Natural killer cell treated with Interleukin-12 subunit alpha and Interleukin-12 subunit beta and Interleukin-15 and Interleukin-18, amount 100 ng/mL, for 72 hours (primary cell): ENCODE results near the gene MRTFB. TPM values are rescaled to one million over a fixed set of nuclear protein-coding genes. Genes with fewer than 3 reads are reported as not detected.
"Not testable (repeated sequence)": the region's sequence is repeated elsewhere in the genome, so short reads cannot be mapped to it uniquely, and the experiment has no call there.

Source experiments
- ATAC-seq, 2 donors: fragments of 150-1000 bp; cut with Tn5 transposase in 1 of 2; sonication (Bioruptor Pico), chemical (Tn5 transposase) in 1 of 2; 2 replicates each; pipeline ENCODE4 v1.10.0; 2021
- DNase-seq: peaks from one replicate; pipeline ENCODE4 v3.0.0; 2022; ENCODE audit warnings: low spot score
- H3K27ac Mint-ChIP-seq, 2 donors: 1 replicate in 1 of 2; 2 replicates in 1 of 2; pipeline ENCODE4 v1.8.0; 2022; ENCODE audit warnings: mixed read lengths in 2 of 2, mild to moderate bottlenecking in 1 of 2, moderate library complexity in 1 of 2
- H3K27me3 Mint-ChIP-seq, 2 donors: 1 replicate in 1 of 2; 2 replicates in 1 of 2; pipeline ENCODE4 v1.8.0; 2022; ENCODE audit warnings: mixed read lengths in 2 of 2
- H3K36me3 Mint-ChIP-seq: one replicate; pipeline ENCODE4 v1.8.0; 2022; ENCODE audit warnings: mixed read lengths
- H3K4me1 Mint-ChIP-seq, 2 donors: 1 replicate in 1 of 2; 2 replicates in 1 of 2; pipeline ENCODE4 v1.8.0; 2022; ENCODE audit warnings: low read depth in 2 of 2, mixed read lengths in 2 of 2, mild to moderate bottlenecking in 1 of 2
- H3K4me3 Mint-ChIP-seq: one replicate; pipeline ENCODE4 v1.8.0; 2022; ENCODE audit warnings: mixed read lengths
- H3K9me3 Mint-ChIP-seq: 2 replicates; pipeline ENCODE4 v1.8.0; 2022; ENCODE audit warnings: mixed read lengths
- total RNA-seq, 2 donors: library from RNA; stranded (reverse); gene quantifications; one replicate each; pipeline ENCODE4 v1.2.3, GENCODE V29; 2022

MRTFB gene, protein sequence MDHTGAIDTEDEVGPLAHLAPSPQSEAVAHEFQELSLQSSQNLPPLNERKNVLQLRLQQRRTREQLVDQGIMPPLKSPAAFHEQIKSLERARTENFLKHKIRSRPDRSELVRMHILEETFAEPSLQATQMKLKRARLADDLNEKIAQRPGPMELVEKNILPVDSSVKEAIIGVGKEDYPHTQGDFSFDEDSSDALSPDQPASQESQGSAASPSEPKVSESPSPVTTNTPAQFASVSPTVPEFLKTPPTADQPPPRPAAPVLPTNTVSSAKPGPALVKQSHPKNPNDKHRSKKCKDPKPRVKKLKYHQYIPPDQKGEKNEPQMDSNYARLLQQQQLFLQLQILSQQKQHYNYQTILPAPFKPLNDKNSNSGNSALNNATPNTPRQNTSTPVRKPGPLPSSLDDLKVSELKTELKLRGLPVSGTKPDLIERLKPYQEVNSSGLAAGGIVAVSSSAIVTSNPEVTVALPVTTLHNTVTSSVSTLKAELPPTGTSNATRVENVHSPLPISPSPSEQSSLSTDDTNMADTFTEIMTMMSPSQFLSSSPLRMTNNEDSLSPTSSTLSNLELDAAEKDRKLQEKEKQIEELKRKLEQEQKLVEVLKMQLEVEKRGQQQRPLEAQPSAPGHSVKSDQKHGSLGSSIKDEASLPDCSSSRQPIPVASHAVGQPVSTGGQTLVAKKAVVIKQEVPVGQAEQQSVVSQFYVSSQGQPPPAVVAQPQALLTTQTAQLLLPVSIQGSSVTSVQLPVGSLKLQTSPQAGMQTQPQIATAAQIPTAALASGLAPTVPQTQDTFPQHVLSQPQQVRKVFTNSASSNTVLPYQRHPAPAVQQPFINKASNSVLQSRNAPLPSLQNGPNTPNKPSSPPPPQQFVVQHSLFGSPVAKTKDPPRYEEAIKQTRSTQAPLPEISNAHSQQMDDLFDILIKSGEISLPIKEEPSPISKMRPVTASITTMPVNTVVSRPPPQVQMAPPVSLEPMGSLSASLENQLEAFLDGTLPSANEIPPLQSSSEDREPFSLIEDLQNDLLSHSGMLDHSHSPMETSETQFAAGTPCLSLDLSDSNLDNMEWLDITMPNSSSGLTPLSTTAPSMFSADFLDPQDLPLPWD
- 10 to 100 TPM; 10.0 to 20.4 TPM for total RNA-seq

DNA sequence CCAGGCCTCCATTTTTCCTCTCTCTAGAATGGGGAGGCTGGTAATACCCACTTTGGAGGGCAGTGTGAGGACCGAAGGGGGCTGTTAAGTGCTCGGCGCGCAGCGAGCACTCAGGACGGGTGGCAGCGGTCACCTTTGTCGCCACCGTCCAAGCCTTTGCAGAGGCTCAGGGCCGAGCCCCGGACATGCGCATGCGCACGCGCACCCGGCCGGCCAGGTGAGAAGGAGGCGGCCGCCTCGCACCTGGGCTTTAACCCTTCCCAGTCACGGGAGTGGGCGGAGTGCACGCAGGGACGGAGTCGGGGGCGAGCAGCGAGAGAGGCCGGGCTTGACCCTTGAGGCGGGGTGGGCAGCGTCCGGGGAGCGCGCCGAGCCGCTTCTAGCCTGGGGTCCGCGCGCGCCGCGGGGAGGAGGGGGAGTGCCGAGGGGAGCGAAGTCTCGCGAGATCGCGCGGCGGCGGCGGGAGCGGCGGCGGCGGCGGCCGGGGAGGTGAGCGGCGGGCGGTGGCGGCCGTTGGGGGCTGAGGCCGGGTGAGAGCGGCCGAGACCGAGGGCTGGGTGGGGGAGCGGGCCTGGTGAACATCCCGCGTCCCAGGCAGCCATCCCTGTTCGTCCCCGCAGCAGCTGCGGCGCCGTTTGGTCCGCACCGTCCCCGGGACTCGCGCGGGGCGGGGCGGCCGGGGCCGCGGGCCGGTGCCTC lies at the start of gene MRTFB:
Gene MRTFB (plus strand): TSS at position 443 of the 699 bp plus-strand sequence. CDS start 69,288 bp downstream, outside the sequence.
- Mint-ChIP-seq H3K4me1 (peaks cover 8% of the 10 kb centered on the region in 2 donors), H3K4me3 (peak within 1 kb of the TSS; percentile 79), H3K27ac (peak within 1 kb of the TSS; percentile 43 to 75), H3K9me3 (no peaks in the 10 kb centered on the region), H3K36me3 (no peaks in the 10 kb centered on the region), H3K27me3 (peaks cover 0 to under 1% of the 10 kb centered on the region in 2 donors)
- DNase-seq (peak; percentile 86), ATAC-seq (peak; percentile 93)

DNA sequence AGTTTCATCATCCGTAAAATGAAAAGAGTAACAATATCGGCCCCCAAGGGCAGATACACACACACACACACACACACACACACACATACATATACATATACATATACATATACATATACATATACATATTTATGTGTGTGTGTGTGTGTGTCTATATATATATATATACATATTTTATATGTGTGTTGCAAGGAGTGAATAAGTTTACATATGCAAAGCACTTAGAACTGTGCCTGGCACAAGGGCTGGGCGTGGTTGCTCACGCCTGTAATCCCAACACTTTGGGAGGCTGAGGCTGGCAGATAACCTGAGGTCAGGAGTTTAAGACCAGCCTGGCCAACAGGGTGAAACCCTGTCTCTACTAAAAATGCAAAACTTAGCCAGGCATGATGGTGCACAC lies 47.6 kb upstream of the MRTFB start:
- H3K4me1 Mint-ChIP-seq, DNase-seq, H3K27ac Mint-ChIP-seq, H3K9me3 Mint-ChIP-seq, ATAC-seq, H3K36me3 Mint-ChIP-seq, H3K4me3 Mint-ChIP-seq: not testable (repeated sequence)
- H3K27me3 Mint-ChIP-seq, result peaks cover 4 to 22% of the 10 kb centered on the region in 2 donors

DNA sequence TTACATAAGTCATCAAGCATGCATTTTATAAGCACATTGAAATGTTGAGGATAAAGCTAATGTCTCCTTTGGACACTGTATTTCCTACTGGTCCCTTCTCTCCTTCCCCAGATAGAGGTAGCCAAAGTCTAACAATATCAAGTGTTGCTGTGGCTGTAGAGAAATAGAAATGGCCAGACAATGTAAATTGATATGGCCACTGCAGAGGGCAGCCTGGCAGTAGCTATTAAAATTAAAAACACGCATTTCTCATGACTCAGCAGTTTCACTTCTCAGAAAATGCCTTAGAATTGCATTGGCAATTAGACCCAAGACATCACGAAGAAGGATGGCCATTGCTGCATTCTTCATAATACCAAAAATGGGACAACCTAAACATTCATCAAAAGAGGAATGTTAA lies 46.8 kb upstream of the MRTFB start:
- no peaks in the 10 kb centered on the region for H3K9me3 Mint-ChIP-seq
- peaks cover 7 to 22% of the 10 kb centered on the region in 2 donors for H3K27me3 Mint-ChIP-seq
- no peaks in the 10 kb centered on the region for H3K4me1 Mint-ChIP-seq
- no peak overlapping the region for H3K4me3 Mint-ChIP-seq
- ATAC-seq (no peak), DNase-seq (no peak)
- no peak overlapping the region for H3K27ac Mint-ChIP-seq
- no peaks in the 10 kb centered on the region for H3K36me3 Mint-ChIP-seq

DNA sequence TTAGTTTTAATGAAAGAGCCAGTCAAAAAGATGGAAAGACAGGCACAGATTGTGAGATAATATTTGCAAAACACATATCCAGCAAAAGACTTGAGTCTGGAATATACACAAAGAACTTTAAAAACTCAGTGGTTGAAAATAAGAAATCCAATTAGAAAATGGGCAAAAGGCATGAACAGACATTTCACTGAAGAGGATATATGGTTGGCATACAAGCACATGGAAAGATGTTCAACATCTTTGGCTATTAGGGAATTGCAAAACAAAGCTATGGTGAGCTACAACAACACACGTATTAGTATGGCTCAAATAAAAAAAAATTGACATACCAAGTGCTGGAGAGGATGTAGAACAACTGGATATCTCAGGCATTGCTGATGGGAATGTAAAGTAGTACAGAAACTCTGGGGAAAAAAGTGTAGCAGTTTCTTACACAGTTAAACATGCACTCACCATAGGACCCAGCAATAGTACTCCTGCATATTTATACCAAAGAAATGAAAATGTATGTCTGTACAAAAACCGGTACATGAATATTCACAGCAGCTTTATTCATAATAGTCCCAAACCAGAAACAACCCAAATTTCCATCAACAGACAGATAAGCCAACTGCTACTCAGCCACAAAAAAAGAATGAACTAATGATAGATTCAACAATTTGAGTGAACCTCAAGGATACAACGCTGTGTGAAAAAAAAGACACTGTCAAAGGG lies 44.4 kb upstream of the MRTFB start:
- Mint-ChIP-seq H3K27ac (no peak overlapping the region), H3K27me3 (peaks cover 7 to 18% of the 10 kb centered on the region in 2 donors), H3K9me3 (no peaks in the 10 kb centered on the region), H3K36me3 (no peaks in the 10 kb centered on the region), H3K4me3 (no peak overlapping the region), H3K4me1 (no peaks in the 10 kb centered on the region)
- ATAC-seq (no peak), DNase-seq (no peak)

DNA sequence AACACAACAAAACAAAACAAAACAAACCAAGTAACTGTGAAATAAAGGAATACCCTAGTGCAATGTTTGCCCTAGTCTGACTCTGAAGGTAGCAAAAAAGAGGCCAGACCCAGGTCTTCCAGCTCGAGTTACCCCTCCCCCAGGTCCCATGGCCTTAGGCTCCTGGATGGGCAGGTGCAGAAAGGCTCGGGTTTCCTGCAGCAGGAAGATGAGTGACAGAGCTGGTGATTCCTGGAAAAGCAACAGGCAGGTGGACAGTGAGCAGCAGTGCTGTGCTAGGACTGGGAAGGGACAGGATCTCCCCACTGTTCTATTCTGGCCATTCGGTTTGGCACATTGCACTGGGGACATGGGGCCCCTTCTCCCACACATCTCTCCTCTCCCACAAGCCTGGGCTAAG lies 42.9 kb upstream of the MRTFB start:
- Mint-ChIP-seq H3K36me3 (no peaks in the 10 kb centered on the region), H3K27ac (no peak overlapping the region), H3K9me3 (no peaks in the 10 kb centered on the region), H3K27me3 (peaks cover 10 to 16% of the 10 kb centered on the region in 2 donors), H3K4me3 (no peak overlapping the region), H3K4me1 (no peaks in the 10 kb centered on the region)
- no peak for DNase-seq
- no peak for ATAC-seq

DNA sequence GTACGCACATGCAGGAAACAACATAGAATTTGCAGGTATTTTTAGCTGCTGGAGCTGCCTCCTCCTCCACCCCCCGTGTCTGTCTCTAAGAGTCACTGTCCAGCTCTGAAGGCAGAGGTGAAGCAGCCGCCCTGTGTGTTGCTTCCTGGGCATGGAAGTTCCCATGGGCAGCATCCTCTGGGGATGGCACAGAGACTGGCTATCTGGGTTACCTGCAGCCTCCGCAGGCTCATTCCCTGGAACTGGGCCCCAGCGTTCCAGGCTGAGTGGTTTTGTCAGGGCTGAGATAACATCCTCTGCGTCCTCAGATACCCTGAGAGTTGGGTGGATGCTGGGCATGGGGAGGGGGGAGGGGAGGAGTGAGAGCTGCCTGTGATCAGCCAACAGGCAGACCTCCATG lies 41.5 kb upstream of the MRTFB start:
- ATAC-seq (no peak), DNase-seq (no peak)
- H3K27ac Mint-ChIP-seq, result no peak overlapping the region
- no peaks in the 10 kb centered on the region for H3K9me3 Mint-ChIP-seq
- no peaks in the 10 kb centered on the region for H3K4me1 Mint-ChIP-seq
- H3K27me3 Mint-ChIP-seq, result peaks cover 8 to 10% of the 10 kb centered on the region in 2 donors
- H3K4me3 Mint-ChIP-seq, result no peak overlapping the region
- no peaks in the 10 kb centered on the region for H3K36me3 Mint-ChIP-seq

DNA sequence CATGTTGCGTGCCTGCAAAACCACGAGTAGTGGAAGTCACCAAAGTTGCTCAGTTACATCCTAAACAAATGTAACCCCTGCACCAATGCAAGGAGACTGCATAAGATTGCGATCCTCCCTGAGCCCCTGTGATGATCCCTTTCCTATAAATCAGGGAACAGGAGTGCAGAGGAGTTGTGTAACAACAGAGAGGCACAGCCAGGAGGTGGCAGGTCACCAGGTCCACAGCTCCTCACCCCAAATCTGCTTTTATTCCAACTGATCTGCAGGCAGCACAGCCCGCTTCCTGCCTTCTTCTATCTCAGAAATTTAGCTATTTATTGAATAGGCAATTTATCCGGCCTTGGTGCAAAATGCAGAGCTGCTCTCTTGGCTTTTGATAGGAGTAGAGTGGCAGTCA lies 36.0 kb upstream of the MRTFB start:
- peaks cover 0 to 3% of the 10 kb centered on the region in 2 donors for H3K27me3 Mint-ChIP-seq
- no peaks in the 10 kb centered on the region for H3K9me3 Mint-ChIP-seq
- no peak overlapping the region for H3K27ac Mint-ChIP-seq
- ATAC-seq (no peak), DNase-seq (no peak)
- H3K36me3 Mint-ChIP-seq, result no peaks in the 10 kb centered on the region
- no peaks in the 10 kb centered on the region for H3K4me1 Mint-ChIP-seq
- H3K4me3 Mint-ChIP-seq, result no peak overlapping the region

DNA sequence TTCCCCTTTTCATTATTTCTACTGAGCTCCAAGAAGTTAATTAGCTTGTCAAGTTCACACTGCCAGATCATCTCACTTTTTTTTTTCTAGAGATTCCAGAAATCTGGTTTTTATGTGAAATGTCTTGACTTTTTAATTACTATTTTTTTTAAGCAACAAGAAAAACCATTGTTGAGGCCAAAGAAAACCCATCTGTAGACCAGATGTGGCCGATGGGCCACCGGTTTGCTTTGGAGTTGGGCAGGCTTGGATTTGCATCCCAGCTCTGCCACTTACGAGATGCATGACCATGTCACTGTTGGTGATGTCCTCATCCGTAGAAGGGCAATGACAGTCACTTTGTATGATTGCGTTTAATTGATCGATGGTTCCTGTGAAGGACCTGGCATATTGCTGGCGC lies 34.2 kb upstream of the MRTFB start:
- Mint-ChIP-seq H3K27ac (no peak overlapping the region), H3K36me3 (no peaks in the 10 kb centered on the region), H3K9me3 (no peaks in the 10 kb centered on the region), H3K4me3 (no peak overlapping the region), H3K4me1 (no peaks in the 10 kb centered on the region), H3K27me3 (peaks cover 0 to 3% of the 10 kb centered on the region in 2 donors)
- ATAC-seq, result no peak
- no peak for DNase-seq

DNA sequence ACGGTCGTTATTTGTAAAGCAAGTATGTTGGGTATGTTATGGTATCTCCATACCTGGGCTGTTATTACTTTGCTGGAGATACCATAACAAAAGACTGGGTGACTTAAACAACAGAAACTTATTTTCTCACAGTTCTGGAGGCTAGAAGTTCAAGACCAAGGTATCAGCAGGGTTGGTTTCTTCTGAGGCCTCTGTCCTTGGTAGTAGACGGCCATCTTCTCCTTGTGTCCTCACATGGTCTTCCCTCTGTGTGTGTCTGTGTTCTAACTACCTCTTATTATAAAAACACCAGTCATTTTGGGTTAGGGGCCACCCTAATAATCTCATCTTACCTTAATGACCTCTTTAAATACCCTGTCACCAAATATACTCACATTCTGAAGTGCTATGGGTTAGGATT lies 33.2 kb upstream of the MRTFB start:
- H3K27me3 Mint-ChIP-seq, result no peaks in the 10 kb centered on the region
- no peak overlapping the region for H3K27ac Mint-ChIP-seq
- no peaks in the 10 kb centered on the region for H3K36me3 Mint-ChIP-seq

DNA sequence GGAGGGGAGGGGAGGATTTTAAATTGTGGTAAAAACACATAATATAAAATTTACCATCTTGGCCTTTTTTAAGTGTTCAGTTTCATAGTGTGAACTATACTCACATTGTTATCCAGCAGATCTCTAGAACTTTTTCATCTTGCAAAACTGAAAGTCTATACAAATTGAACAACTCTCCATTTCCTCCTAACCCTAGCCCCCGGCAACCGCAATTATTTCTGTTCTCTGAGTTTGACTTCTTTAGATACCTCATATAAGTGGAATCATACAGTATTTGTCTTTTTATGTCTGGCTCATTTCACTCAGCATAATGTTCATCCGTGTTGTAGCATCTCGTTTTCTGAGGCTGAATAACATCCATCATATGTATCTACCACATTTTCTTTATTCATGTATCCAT lies 30.0 kb upstream of the MRTFB start:
- no peaks in the 10 kb centered on the region for H3K36me3 Mint-ChIP-seq
- no peaks in the 10 kb centered on the region for H3K9me3 Mint-ChIP-seq
- DNase-seq (no peak), ATAC-seq (no peak)
- no peaks in the 10 kb centered on the region for H3K4me1 Mint-ChIP-seq
- H3K27me3 Mint-ChIP-seq, result peaks cover 0 to 2% of the 10 kb centered on the region in 2 donors
- H3K4me3 Mint-ChIP-seq, result no peak overlapping the region
- H3K27ac Mint-ChIP-seq, result no peak overlapping the region

More for the DNA sequence above, 33.2 kb upstream of the MRTFB start:
- Mint-ChIP-seq H3K4me1 (no peaks in the 10 kb centered on the region), H3K9me3 (no peaks in the 10 kb centered on the region), H3K4me3 (no peak overlapping the region)
- ATAC-seq (no peak), DNase-seq (no peak)

DNA sequence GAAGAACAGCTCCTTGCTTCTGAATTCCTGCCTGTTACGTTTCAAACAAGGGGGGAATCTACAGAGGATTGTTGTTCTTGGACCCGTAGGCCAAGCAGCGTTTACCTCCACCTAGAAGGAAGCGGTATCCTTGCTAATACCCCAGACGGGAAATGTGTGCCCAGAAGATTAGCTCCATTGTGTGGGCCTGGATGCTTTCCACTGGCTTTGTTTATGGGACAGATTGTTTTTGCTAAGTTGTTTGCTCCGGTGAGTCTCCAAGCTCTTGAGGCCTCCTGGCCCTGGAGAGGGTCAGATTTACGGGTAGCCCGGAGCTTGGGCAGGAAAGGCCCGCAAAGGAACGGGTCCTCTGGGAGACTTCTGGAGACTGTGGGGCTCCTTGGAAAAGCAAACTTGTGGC lies 28.4 kb upstream of the MRTFB start:
- no peak for ATAC-seq
- H3K4me1 Mint-ChIP-seq, result no peaks in the 10 kb centered on the region
- no peaks in the 10 kb centered on the region for H3K9me3 Mint-ChIP-seq
- no peak overlapping the region for H3K27ac Mint-ChIP-seq
- H3K27me3 Mint-ChIP-seq, result peaks cover 0 to 2% of the 10 kb centered on the region in 2 donors
- H3K36me3 Mint-ChIP-seq, result no peaks in the 10 kb centered on the region
- H3K4me3 Mint-ChIP-seq, result no peak overlapping the region
- DNase-seq, result no peak

DNA sequence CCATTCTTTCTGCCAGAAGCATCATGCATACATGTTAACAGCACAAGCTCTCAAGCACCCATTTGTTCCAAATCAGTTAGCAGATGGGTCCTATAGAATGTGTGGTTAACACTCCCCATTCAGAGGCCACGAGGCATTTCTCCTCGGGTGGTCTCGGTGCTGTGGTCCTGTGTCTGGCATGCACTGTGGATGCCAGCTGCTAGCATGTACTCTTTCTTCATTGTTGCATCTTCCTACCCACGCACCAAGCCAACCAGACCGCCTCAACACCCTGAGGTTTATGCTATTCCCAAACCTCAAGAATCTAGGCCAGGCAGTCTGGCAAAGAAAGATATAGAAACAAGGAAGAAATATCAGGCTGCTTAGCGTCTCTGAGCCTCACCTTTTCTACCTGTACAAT lies 27.8 kb upstream of the MRTFB start:
- no peaks in the 10 kb centered on the region for H3K4me1 Mint-ChIP-seq

DNA sequence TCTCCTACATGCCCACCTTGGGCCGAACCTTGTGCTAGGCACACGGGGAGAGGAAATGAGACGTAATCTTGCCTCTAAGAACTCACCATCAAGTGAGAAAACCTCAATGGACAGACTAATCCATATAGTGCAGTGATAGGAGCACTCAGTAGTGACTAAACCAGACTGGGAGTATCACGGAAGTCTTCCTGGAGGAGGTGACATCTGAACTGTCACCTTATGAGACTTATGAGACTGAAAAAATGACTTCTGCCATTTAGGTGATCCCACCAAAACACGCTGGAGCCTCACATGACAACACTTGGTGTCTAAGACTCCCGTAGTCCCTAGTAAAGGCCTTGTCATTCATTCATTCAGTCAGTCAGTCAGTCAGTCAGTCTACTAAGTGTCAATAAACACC lies 27.3 kb upstream of the MRTFB start:
- Mint-ChIP-seq H3K4me3 (no peak overlapping the region), H3K9me3 (no peaks in the 10 kb centered on the region), H3K4me1 (no peaks in the 10 kb centered on the region), H3K36me3 (no peaks in the 10 kb centered on the region), H3K27ac (no peak overlapping the region), H3K27me3 (peaks cover 0 to 5% of the 10 kb centered on the region in 2 donors)
- no peak for ATAC-seq
- no peak for DNase-seq

More for the DNA sequence above, 27.8 kb upstream of the MRTFB start:
- Mint-ChIP-seq H3K27me3 (peaks cover 0 to 5% of the 10 kb centered on the region in 2 donors), H3K9me3 (no peaks in the 10 kb centered on the region), H3K27ac (no peak overlapping the region), H3K4me3 (no peak overlapping the region), H3K36me3 (no peaks in the 10 kb centered on the region)
- ATAC-seq (no peak), DNase-seq (no peak)
